CD4-positive, alpha-beta T cell treated with Interferon alpha-2 for 1 hour (primary cell): ENCODE measurements around the gene ERC2.

Source experiments
- DNase-seq, 2 donors: peaks; one replicate each; pipeline ENCODE4 v3.0.0-alpha.2; 2020 to 2022

The ERC2 gene

GRCh38 chr3:55564726-55565125 lies 903.5 kb downstream of the ERC2 start:
- no peak for DNase-seq

- no peak for DNase-seq
These were observed 905.6 kb downstream of the ERC2 start for GRCh38 chr3:55562700-55563099.

- DNase-seq, result no peak
These were observed 908.5 kb downstream of the ERC2 start for GRCh38 chr3:55559500-55560423.

GRCh38 chr3:55558316-55558715 lies 910.0 kb downstream of the ERC2 start:
- DNase-seq, result no peak

GRCh38 chr3:55557549-55557948 lies 910.7 kb downstream of the ERC2 start:
- no peak for DNase-seq

GRCh38 chr3:55556619-55557537 lies 911.4 kb downstream of the ERC2 start:
- no peak for DNase-seq

- no peak for DNase-seq
These were observed 912.2 kb downstream of the ERC2 start for GRCh38 chr3:55555873-55556618.

GRCh38 chr3:55554634-55555425 lies 913.4 kb downstream of the ERC2 start:
- no peak for DNase-seq

- DNase-seq, result no peak
These were observed 916.6 kb downstream of the ERC2 start for GRCh38 chr3:55551644-55552043.

- no peak for DNase-seq
These were observed 919.1 kb downstream of the ERC2 start for GRCh38 chr3:55549177-55549576.

GRCh38 chr3:55546866-55547669 lies 921.2 kb downstream of the ERC2 start:
- no peak for DNase-seq

GRCh38 chr3:55545995-55546394 lies 922.3 kb downstream of the ERC2 start:
- DNase-seq, result no peak

- no peak for DNase-seq
These were observed 924.0 kb downstream of the ERC2 start for GRCh38 chr3:55544219-55544618.

- no peak for DNase-seq
These were observed 925.1 kb downstream of the ERC2 start for GRCh38 chr3:55543181-55543614.

- no peak for DNase-seq
These were observed 926.8 kb downstream of the ERC2 start for GRCh38 chr3:55541456-55541855.

- DNase-seq, result no peak
These were observed 927.3 kb downstream of the ERC2 start for GRCh38 chr3:55541016-55541415.

GRCh38 chr3:55540579-55540978 lies 927.7 kb downstream of the ERC2 start:
- no peak for DNase-seq

GRCh38 chr3:55538158-55538557 lies 930.1 kb downstream of the ERC2 start:
- DNase-seq, result no peak

- DNase-seq, result no peak
These were observed 930.7 kb downstream of the ERC2 start for GRCh38 chr3:55537563-55537962.

GRCh38 chr3:55537129-55537528 lies 931.1 kb downstream of the ERC2 start:
- no peak for DNase-seq

GRCh38 chr3:55534876-55535275 lies 933.4 kb downstream of the ERC2 start:
- DNase-seq, result no peak
